ENCODE measurements around the gene FAM53B.

GRCh38 chr10:124792998-124793352, 48.8 kb upstream of the FAM53B start:
- TF ChIP-seq, protein P1, sequence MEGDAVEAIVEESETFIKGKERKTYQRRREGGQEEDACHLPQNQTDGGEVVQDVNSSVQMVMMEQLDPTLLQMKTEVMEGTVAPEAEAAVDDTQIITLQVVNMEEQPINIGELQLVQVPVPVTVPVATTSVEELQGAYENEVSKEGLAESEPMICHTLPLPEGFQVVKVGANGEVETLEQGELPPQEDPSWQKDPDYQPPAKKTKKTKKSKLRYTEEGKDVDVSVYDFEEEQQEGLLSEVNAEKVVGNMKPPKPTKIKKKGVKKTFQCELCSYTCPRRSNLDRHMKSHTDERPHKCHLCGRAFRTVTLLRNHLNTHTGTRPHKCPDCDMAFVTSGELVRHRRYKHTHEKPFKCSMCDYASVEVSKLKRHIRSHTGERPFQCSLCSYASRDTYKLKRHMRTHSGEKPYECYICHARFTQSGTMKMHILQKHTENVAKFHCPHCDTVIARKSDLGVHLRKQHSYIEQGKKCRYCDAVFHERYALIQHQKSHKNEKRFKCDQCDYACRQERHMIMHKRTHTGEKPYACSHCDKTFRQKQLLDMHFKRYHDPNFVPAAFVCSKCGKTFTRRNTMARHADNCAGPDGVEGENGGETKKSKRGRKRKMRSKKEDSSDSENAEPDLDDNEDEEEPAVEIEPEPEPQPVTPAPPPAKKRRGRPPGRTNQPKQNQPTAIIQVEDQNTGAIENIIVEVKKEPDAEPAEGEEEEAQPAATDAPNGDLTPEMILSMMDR (IDR thresholded peaks at IDR 0.05), result no peak
- TF ChIP-seq POLR2AphosphoS5 (IDR thresholded peaks at IDR 0.05; ENCODE audit: low read depth, low read length) (no peak), YY1 (IDR thresholded peaks at IDR 0.05; ENCODE audit: low read depth) (no peak), FOXM1 (IDR thresholded peaks at IDR 0.05; ENCODE audit: low read depth) (no peak), GABPA (IDR thresholded peaks at IDR 0.05; ENCODE audit: low read depth) (no peak), REST (IDR thresholded peaks at IDR 0.05; ENCODE audit: low read depth, low read length) (no peak), JUND (IDR thresholded peaks at IDR 0.05) (no peak), GATA2 (CRISPR knock-in tag; IDR thresholded peaks at IDR 0.05) (no peak), SMC3 (IDR thresholded peaks at IDR 0.05; ENCODE audit: low read depth, low read length) (no peak), EP300 (IDR thresholded peaks at IDR 0.05; ENCODE audit: borderline replicate concordance in 1 of 2, low read depth in 1 of 2, low read length in 1 of 2) (no peak), RFX5 (IDR thresholded peaks at IDR 0.05; ENCODE audit: low read length) (no peak), EZH2phosphoT487 (IDR thresholded peaks at IDR 0.05; ENCODE audit: borderline replicate concordance, low read depth) (no peak)
